Measurements from ENCODE around the gene AKAP11.

- TF ChIP-seq CTCF (IDR thresholded peaks at IDR 0.05) (no peak), POLR2A (IDR thresholded peaks at IDR 0.05) (no peak)
Observed at GRCh38 chr13:42274386-42275097, 2.6 kb downstream of the AKAP11 start.

Data from ovary (tissue), 3 donors.